ENCODE data around the gene RNF214.
"Not testable (repeated sequence)": the region's sequence is repeated elsewhere in the genome, so short reads cannot be mapped to it uniquely, and the experiment has no call there.

Gene RNF214

DNA sequence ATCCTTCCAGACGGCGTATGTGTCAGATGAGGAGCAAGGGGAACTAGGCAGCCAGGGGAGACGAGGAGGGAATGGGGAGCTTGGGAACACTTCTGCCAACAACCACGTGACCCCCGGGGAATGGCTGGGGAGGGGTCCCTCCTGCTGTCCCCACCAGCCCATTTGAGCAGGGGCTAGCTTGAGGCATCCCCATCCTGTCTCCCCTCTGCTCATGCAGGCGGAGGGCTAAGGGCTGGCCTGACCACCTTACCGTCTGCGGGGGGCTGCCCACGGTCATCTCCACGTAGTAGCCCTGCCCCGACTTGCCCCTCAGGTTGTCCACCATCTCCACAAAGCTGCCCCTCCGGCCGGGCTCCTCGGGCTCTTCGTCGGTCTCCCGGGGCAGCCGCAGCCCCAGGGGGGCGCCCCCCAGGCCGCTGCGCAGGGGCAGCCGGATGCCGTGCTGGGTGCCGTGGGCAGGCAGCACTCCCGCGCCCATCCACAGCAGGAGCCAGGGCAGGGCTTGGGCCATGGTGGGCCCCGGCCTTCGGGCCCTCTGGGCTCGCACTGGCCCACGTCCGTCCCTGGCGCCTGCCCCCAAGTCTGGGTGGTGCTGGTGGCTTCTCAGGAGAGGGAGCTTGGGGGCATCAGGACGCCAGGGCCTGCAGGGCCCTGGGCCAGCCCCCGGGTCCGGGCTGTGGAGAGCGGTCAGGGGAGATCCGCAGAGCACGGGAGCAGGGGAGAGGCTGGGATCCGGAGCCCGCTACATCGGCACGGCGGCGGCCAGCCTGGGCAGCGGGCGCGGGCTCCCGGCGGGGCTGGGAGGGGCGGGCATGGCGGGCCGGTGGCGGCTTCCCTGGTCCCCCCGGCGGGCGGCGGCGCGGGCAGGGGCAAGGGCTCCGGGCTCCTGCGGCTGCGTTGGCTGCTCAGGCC is 83.1 kb downstream of the RNF214 start:
- DNase-seq (ENCODE audit: low read depth in 2 of 2), result no peak

- DNase-seq (ENCODE audit: low read depth in 2 of 2), result no peak
These were observed 83.9 kb downstream of the RNF214 start, which contains the start of gene BACE1 for GRCh38 chr11:117316197-117316961. Gene BACE1 (minus strand): TSS chr11:117316256. CDS start chr11:117315795, 461 bp downstream.

- no peak for DNase-seq (ENCODE audit: low read depth in 2 of 2)
These were observed 86.3 kb downstream of the RNF214 start for GRCh38 chr11:117318738-117319137.

DNA sequence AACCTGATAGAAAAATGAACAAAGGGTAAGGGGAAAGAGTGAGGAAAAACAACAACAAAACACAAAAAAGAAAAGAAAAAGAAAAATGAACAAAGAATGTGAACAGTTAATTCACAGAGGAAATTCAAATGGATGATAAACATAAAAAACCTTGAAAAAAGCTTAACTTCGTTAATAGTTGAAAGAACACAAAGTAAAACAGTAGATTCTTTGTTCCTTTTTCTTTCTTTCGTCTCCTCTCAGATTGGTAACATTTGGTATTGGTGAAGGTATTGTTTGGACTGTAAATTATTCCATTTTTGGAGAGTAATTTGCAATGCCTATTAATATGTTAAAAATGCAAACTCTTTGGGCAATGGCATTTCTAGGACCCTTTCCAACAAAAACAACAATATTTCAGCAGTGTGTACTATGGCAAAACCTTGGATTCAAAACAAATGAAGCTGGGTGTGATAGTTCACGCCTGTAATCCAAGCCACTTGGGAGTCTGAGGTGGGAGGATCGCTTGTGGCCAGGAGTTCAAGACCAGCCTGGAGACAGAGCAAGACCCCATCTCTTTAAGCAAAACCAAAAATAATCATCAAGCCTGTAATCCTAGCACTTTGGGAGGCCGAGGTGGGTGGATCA is 86.9 kb downstream of the RNF214 start:
- DNase-seq (ENCODE audit: low read depth in 2 of 2), result no peak

DNA sequence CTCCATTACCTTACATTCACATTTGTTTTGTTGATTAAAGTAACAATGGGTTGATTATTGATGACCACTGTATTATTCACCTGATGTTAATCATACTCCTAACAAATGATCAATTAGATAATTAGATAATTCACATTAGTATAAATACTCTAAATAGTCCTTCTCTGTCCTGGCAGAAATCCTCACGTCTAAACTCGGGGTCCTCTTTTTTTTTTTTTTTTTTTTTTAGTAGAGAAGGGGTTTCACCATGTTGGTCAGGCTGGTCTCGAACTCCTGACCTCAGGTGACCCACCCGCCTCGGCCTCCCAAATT is 94.7 kb downstream of the RNF214 start:
- DNase-seq (ENCODE audit: low read depth in 2 of 2), result not testable (repeated sequence)

DNA sequence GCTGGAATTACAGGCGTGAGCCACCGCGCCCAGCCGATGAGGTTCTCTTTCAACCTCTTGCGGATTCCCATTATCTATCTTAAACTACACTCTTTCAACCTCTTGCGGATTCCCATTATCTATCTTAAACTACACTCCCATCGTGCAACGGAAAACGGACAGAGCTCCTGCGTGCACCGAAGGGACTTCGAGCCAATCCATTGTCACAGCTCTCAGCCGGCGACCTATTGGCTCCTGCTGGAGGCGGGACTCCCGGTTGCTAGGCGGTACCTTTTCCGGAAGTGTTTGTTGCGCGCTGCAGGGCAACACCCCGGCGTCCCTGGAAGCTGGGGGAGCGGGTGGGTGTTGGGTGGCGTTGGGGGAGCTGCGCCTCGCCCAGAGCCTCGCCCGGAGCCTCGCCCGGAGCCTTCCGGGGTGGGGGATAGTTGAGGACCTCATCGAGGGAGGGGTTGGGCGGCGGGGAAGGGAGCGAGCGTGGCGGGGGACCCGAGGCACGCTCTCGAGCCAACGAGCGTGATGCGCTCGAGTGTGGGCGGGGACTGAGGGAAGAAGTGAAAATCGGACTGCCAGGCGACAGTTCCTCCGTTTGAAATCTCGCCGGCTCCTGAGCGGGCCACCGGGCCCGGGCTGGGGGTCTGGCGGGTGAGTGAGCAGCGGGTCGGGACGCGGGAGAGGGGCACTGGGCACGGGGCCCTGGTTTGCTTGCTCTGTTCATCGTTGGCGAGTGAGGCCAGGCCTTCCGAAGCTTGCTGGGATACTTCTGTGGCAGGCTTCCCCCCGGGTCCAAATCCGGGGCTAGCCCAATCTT is 95.3 kb downstream of the RNF214 start, which contains the start of gene CEP164:
Gene CEP164 (plus strand): TSS at position 288 of the 808 bp plus-strand sequence. CDS start 10,733 bp downstream, outside the sequence.
- peak; percentile 89 to 92 for DNase-seq (ENCODE audit: low read depth in 2 of 2)

DNA sequence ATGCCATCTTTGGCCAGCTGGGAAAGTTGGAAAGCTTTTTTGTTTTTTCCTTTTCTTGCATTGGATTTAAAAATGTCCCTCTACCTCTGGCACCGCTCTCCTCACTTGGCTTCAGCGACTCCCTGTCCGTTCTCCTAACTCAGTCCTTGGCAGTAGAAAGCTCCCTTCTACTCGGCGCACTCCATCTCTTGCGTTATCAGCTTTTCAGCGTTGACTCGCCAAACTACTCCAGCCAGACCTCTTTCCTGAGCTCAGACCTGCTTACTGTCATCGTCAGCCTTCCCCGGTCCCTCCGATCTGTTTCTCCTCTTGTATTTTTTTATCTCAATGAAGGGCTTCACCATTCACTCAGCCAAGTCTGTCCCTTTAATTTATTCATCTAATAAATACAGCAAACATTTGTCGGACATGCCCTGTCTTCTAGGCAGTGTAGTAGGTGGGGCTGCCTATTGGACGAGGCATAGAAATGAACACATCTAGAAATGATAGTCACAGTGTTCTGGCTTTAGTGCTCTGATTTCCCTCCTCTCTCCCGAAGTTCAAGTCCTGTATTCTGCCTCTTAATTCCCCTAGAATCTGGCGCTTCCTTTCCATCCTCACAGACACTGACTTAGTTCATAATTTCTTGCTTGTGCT is 96.0 kb downstream of the RNF214 start:
- DNase-seq (ENCODE audit: low read depth in 2 of 2), result no peak

- no peak for DNase-seq (ENCODE audit: low read depth in 2 of 2)
These were observed 100.4 kb downstream of the RNF214 start for GRCh38 chr11:117332843-117333242.

DNA sequence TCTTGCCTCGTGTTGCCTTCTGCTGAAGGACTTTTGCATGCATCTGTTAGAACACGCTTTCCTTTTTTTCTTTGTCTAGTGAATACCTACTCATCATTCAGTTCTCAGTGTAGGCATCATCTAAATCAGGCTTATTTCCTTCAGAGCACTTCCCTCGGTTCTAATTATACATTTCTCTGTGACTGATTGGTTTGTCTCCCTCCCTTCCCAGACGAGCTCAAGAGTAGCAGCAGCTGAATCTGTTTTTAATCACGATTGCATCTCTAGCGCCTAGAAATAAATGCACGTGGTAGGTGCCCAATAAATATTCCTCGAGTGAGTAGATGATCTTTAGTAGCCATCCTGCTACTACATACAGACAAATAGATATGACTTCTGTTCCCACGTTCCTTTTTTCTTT is 101.4 kb downstream of the RNF214 start:
- no peak for DNase-seq (ENCODE audit: low read depth in 2 of 2)

GRCh38 chr11:117334896-117335295 is 102.4 kb downstream of the RNF214 start:
- no peak for DNase-seq (ENCODE audit: low read depth in 2 of 2)

DNA sequence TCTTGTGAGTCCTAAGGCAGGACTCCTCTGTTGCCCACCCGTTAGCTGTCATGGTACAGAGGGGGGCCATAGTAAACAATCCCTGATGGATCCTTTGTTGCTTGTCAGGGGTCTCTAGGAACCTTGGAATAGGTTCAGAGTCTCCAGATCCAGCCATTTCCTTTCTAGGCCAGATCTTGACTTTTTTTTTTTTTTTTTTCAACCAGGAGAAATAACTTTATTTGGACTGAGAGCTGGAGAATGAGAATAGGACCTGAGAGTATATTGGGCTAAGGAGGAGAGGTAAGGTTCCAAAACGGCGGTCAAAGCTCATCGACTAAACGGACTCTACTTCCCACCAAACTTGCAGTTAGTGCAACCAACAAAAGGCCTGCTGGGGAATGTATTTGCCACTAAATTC is 102.9 kb downstream of the RNF214 start:
- DNase-seq (ENCODE audit: low read depth in 2 of 2), result no peak

Measured in stimulated activated CD4-positive, alpha-beta T cell treated with anti-CD3 and anti-CD28 coated beads, Interleukin-15, amount 100 ng/mL, for 48 hours (primary cell).